Measurements from ENCODE around the gene TP53TG3B. TPM values are rescaled to one million over a fixed set of nuclear protein-coding genes. Genes with fewer than 3 reads are reported as not detected.
"Not testable (repeated sequence)": the region's sequence is repeated elsewhere in the genome, so short reads cannot be mapped to it uniquely, and the experiment has no call there.

The TP53TG3B gene
- total RNA-seq (not detected), polyA plus RNA-seq (not detected), total RNA-seq (0 reads per million in 6 experiments)

GRCh38 chr16:33360541-33360940 lies at the start of gene TP53TG3B:
Gene TP53TG3B, plus strand, starts transcription at chr16:33360841. Its CDS starts 68 bp downstream, at chr16:33360909.
- DNase-seq, H3K4me3 Mint-ChIP-seq, H3K27ac Mint-ChIP-seq, H3K27me3 Mint-ChIP-seq, POLR2A ChIA-PET, H3K4me1 Mint-ChIP-seq, H3K9me3 Mint-ChIP-seq, H3K36me3 Mint-ChIP-seq, ATAC-seq: not testable (repeated sequence)

GRCh38 chr16:33336226-33337012 lies 24.2 kb upstream of the TP53TG3B start:
- H3K4me3 Mint-ChIP-seq, H3K27me3 Mint-ChIP-seq, H3K36me3 Mint-ChIP-seq, ATAC-seq, H3K4me1 Mint-ChIP-seq, POLR2A ChIA-PET, H3K27ac Mint-ChIP-seq: not testable (repeated sequence)
- H3K9me3 Mint-ChIP-seq = peaks cover 0 to 29% (median 0%) of the 10 kb centered on the region in 9 donors
- peak in 8 of 10 donors; percentile 17 to 82 (median 40) for DNase-seq

- H3K27me3 Mint-ChIP-seq, H3K4me3 Mint-ChIP-seq, H3K27ac Mint-ChIP-seq, POLR2A ChIA-PET, H3K36me3 Mint-ChIP-seq, ATAC-seq, H3K4me1 Mint-ChIP-seq: not testable (repeated sequence)
- peak in 9 of 10 donors; percentile 11 to 81 (median 35) for DNase-seq
- peaks cover 0 to 29% (median 0%) of the 10 kb centered on the region in 9 donors for H3K9me3 Mint-ChIP-seq
These were observed 22.8 kb upstream of the TP53TG3B start for GRCh38 chr16:33337627-33338542.

GRCh38 chr16:33338543-33338951 lies 22.1 kb upstream of the TP53TG3B start:
- DNase-seq = peak in 8 of 10 donors; percentile 2 to 65 (median 19)
- H3K27ac Mint-ChIP-seq, ATAC-seq, H3K27me3 Mint-ChIP-seq, POLR2A ChIA-PET, H3K4me1 Mint-ChIP-seq, H3K36me3 Mint-ChIP-seq, H3K4me3 Mint-ChIP-seq: not testable (repeated sequence)
- peaks cover 0 to 29% (median 0%) of the 10 kb centered on the region in 9 donors for H3K9me3 Mint-ChIP-seq

- H3K4me1 Mint-ChIP-seq, H3K27ac Mint-ChIP-seq, POLR2A ChIA-PET, ATAC-seq, H3K27me3 Mint-ChIP-seq, H3K36me3 Mint-ChIP-seq, H3K4me3 Mint-ChIP-seq: not testable (repeated sequence)
- H3K9me3 Mint-ChIP-seq = peaks cover 0 to 29% (median 0%) of the 10 kb centered on the region in 9 donors
- DNase-seq = peak in 8 of 10 donors; percentile 23 to 78 (median 41)
These were observed 21.3 kb upstream of the TP53TG3B start for GRCh38 chr16:33339093-33340061.

Other genes starting within 250 kb of the TP53TG3B start
- gene TP53TG3C, start 166.6 kb upstream of the TP53TG3B start, total RNA-seq = not detected
- not detected for gene TP53TG3C, start 166.6 kb upstream of the TP53TG3B start, polyA plus RNA-seq
- not detected for gene TP53TG3E, start 56.5 kb upstream of the TP53TG3B start, total RNA-seq
- gene TP53TG3E, start 56.5 kb upstream of the TP53TG3B start, polyA plus RNA-seq = not detected
- gene TP53TG3F, start 98.8 kb downstream of the TP53TG3B start, total RNA-seq = not detected
- not detected for gene TP53TG3F, start 98.8 kb downstream of the TP53TG3B start, polyA plus RNA-seq